Ishikawa (cell line): ENCODE results near the gene BLZF1.

Source experiments
- CEBPB ChIP-seq: IDR thresholded peaks from 2 replicates; pipeline ENCODE4 v1.6.1; 2012
- CREB1 ChIP-seq: IDR thresholded peaks from 2 replicates; pipeline ENCODE4 v1.6.1; 2012; ENCODE audit warnings: low read depth
- EGR1 ChIP-seq: IDR thresholded peaks from 2 replicates; pipeline ENCODE4 v1.6.1; 2012
- EP300 ChIP-seq: IDR thresholded peaks from 2 replicates; pipeline ENCODE4 v1.6.1; 2012; ENCODE audit warnings: borderline replicate concordance
- FOXM1 ChIP-seq: IDR thresholded peaks from 2 replicates; pipeline ENCODE4 v1.6.1; 2012; ENCODE audit warnings: low read depth, borderline replicate concordance
- NFIC ChIP-seq: IDR thresholded peaks from 2 replicates; pipeline ENCODE4 v1.6.1; 2012
- RAD21 ChIP-seq: IDR thresholded peaks from 2 replicates; pipeline ENCODE4 v1.6.1; 2012; ENCODE audit warnings: low read depth
- TAF1 ChIP-seq: IDR thresholded peaks from 2 replicates; pipeline ENCODE4 v1.6.1; 2012; ENCODE audit warnings: low read depth, mild to moderate bottlenecking
- TCF12 ChIP-seq: IDR thresholded peaks from 2 replicates; pipeline ENCODE4 v1.6.1; 2012; ENCODE audit warnings: low read depth
- TEAD4 ChIP-seq: IDR thresholded peaks from 2 replicates; pipeline ENCODE4 v1.6.1; 2012
- YY1 ChIP-seq: IDR thresholded peaks from 2 replicates; pipeline ENCODE4 v1.6.1; 2012; ENCODE audit warnings: low read depth
- ZBTB7A ChIP-seq: IDR thresholded peaks from 2 replicates; pipeline ENCODE4 v1.6.1; 2012; ENCODE audit warnings: low read depth
- TF ChIP-seq, protein P1 (sequence below): IDR thresholded peaks from 2 replicates; pipeline ENCODE4 v1.6.1; 2012; ENCODE audit warnings: low read depth, mild to moderate bottlenecking
- TF ChIP-seq, protein P2 (sequence below): IDR thresholded peaks from 2 replicates; pipeline ENCODE4 v1.6.1; 2012
- TF ChIP-seq, protein P3 (sequence below): IDR thresholded peaks from 2 replicates; pipeline ENCODE4 v1.6.1; 2012

BLZF1 gene

GRCh38 chr1:169330927-169331326 is 37.1 kb upstream of the BLZF1 start:
- TF ChIP-seq CEBPB = no peak
- TF ChIP-seq YY1 = no peak
- no peak for TF ChIP-seq TEAD4
- no peak for TF ChIP-seq ZBTB7A
- no peak for TF ChIP-seq EP300
- TF ChIP-seq, protein P1, sequence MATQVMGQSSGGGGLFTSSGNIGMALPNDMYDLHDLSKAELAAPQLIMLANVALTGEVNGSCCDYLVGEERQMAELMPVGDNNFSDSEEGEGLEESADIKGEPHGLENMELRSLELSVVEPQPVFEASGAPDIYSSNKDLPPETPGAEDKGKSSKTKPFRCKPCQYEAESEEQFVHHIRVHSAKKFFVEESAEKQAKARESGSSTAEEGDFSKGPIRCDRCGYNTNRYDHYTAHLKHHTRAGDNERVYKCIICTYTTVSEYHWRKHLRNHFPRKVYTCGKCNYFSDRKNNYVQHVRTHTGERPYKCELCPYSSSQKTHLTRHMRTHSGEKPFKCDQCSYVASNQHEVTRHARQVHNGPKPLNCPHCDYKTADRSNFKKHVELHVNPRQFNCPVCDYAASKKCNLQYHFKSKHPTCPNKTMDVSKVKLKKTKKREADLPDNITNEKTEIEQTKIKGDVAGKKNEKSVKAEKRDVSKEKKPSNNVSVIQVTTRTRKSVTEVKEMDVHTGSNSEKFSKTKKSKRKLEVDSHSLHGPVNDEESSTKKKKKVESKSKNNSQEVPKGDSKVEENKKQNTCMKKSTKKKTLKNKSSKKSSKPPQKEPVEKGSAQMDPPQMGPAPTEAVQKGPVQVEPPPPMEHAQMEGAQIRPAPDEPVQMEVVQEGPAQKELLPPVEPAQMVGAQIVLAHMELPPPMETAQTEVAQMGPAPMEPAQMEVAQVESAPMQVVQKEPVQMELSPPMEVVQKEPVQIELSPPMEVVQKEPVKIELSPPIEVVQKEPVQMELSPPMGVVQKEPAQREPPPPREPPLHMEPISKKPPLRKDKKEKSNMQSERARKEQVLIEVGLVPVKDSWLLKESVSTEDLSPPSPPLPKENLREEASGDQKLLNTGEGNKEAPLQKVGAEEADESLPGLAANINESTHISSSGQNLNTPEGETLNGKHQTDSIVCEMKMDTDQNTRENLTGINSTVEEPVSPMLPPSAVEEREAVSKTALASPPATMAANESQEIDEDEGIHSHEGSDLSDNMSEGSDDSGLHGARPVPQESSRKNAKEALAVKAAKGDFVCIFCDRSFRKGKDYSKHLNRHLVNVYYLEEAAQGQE = no peak
- no peak for TF ChIP-seq EGR1

- TF ChIP-seq NFIC = no peak
- TF ChIP-seq, protein P2, sequence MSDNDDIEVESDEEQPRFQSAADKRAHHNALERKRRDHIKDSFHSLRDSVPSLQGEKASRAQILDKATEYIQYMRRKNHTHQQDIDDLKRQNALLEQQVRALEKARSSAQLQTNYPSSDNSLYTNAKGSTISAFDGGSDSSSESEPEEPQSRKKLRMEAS = no peak
- TF ChIP-seq TEAD4 = no peak
- TF ChIP-seq EGR1 = no peak
- TF ChIP-seq RAD21 = no peak
- no peak for TF ChIP-seq ZBTB7A
- no peak for TF ChIP-seq CEBPB
These were observed 29.4 kb upstream of the BLZF1 start for GRCh38 chr1:169338617-169339016.

DNA sequence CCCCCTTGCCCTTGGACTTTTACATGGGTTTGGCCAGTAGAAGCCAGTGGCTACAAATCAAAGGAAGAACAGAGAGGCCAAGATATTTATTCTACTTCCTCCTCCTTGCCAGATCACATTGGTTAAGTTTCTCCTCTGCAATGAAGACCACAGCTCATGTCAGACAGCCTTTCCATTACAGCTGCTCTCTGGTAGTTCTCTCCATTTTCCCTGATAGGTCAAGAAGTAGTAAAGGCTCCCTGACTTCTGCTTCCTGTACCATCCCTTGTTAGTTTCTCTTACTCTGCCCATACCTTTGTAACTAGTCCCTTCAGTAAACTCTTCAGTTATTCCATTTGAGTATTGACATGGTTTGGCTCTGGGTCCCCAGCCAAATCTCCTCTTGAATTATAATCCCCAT is 28.2 kb upstream of the BLZF1 start:
- TF ChIP-seq NFIC (no peak), CEBPB (no peak), YY1 (no peak), TAF1 (no peak), RAD21 (no peak)
- TF ChIP-seq, protein P3, sequence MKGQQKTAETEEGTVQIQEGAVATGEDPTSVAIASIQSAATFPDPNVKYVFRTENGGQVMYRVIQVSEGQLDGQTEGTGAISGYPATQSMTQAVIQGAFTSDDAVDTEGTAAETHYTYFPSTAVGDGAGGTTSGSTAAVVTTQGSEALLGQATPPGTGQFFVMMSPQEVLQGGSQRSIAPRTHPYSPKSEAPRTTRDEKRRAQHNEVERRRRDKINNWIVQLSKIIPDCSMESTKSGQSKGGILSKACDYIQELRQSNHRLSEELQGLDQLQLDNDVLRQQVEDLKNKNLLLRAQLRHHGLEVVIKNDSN = no peak
- TF ChIP-seq, protein P1 = no peak

- no peak for TF ChIP-seq RAD21
- no peak for TF ChIP-seq NFIC
- no peak for TF ChIP-seq CREB1
- no peak for TF ChIP-seq FOXM1
- TF ChIP-seq, protein P1 = no peak
- no peak for TF ChIP-seq TAF1
- TF ChIP-seq TCF12 = no peak
- no peak for TF ChIP-seq YY1
- TF ChIP-seq EGR1 = no peak
- TF ChIP-seq, protein P2 = no peak
- TF ChIP-seq, protein P3 = no peak
- no peak for TF ChIP-seq EP300
- TF ChIP-seq ZBTB7A = no peak
- TF ChIP-seq CEBPB = no peak
- TF ChIP-seq TEAD4 = no peak
These were observed 27.1 kb upstream of the BLZF1 start for GRCh38 chr1:169340882-169341281.

GRCh38 chr1:169345511-169345910 is 22.5 kb upstream of the BLZF1 start:
- no peak for TF ChIP-seq EP300
- TF ChIP-seq TEAD4 = no peak
- no peak for TF ChIP-seq FOXM1
- TF ChIP-seq RAD21 = no peak
- TF ChIP-seq, protein P1 = no peak
- no peak for TF ChIP-seq TAF1
- TF ChIP-seq YY1 = no peak
- TF ChIP-seq CREB1 = no peak
- TF ChIP-seq NFIC = no peak
- TF ChIP-seq, protein P3 = no peak
- TF ChIP-seq TCF12 = no peak
- TF ChIP-seq CEBPB = no peak
- TF ChIP-seq, protein P2 = no peak
- no peak for TF ChIP-seq ZBTB7A
- no peak for TF ChIP-seq EGR1
